Activated CD4-positive, alpha-beta T cell treated with anti-CD3 and anti-CD28 coated beads, Interleukin-2, Interleukin-6, amounts not matched to agents 100 ng/mL and 50 ng/mL, durations not matched to agents 16 hours and 8 hours (primary cell): ENCODE measurements around the gene C11orf91.
A peak's percentile ranks its signal among the peaks of the same experiment; 100 is the strongest.
"Not testable (repeated sequence)": the region's sequence is repeated elsewhere in the genome, so short reads cannot be mapped to it uniquely, and the experiment has no call there.

Experiments
- DNase-seq: peaks from one replicate; pipeline ENCODE4 v3.0.0-alpha.2; 2020

C11orf91 gene

DNA sequence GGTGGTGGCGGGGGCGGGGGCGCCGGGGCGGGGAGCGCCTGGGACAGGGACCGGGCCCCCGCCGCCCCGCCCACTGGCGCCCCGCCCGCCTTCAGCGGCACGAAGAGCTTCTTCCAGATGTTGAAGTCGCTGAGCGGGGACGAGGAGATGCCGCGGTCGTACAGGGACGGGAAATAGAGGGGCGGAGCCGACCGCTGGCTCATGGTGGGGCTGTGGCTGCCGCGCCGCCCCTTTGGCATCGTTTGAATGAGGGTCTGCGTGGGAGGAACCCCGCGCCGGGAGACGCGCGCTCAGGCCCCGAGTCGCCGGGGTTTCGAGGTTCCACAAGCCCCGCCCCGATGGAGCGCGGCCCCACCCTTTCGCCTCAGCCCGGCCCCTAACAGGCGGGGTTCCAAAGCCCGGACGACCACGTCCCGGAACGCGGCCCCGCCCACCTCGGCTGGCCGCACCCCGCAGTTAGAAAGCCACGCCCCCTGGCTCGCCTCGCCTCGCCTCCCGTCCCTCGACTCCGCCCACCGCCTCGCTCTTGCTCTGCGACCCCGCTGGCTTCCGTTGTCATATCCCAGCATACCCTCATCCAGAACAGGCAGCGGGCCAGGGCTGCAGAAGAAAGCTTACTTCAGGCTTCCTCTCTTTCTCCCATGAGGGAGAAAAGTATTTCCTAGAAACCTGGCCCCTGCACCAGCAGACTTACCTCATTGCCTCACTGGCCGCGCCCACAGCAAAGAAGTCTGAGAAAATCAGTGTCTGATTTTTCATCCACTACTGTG is at the start of gene C11orf91:
Gene C11orf91, minus strand, starts transcription at position 325 of the 770 bp plus-strand sequence. Its CDS starts 86 bp downstream, at position 239.
- peak; percentile 95 for DNase-seq

GRCh38 chr11:33747979-33748378 is 47.4 kb upstream of the C11orf91 start:
- DNase-seq, result no peak

GRCh38 chr11:33743291-33743690 is 42.7 kb upstream of the C11orf91 start:
- DNase-seq, result no peak

DNA sequence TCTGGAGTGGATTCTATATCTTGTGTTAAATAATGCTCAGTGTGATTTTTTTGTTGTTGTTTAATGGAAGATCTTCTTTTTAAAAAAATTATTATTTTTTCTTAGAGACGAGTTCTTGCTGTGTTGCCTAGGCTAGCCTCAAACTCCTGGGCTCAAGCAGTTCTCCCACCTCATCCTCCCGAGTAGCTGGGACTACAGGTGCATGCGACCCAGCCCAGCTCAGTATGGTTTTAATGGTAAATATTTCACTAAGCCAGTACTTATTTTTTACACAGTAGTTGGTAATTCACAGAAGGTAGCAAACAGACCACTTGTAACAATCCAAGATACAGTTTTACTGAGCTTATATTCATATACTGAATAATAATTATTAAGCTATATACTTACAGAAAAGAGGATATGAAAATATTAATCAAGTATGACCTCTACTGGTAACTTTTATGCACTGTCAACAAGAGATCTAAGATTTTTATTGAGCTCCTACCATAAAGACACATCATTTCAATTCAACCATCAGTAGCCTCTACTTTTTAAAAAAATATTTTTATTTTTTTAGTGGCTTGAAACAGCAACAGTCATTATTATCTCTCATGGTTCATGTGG is 41.7 kb upstream of the C11orf91 start:
- no peak for DNase-seq

GRCh38 chr11:33741806-33742205 is 41.2 kb upstream of the C11orf91 start:
- no peak for DNase-seq

DNA sequence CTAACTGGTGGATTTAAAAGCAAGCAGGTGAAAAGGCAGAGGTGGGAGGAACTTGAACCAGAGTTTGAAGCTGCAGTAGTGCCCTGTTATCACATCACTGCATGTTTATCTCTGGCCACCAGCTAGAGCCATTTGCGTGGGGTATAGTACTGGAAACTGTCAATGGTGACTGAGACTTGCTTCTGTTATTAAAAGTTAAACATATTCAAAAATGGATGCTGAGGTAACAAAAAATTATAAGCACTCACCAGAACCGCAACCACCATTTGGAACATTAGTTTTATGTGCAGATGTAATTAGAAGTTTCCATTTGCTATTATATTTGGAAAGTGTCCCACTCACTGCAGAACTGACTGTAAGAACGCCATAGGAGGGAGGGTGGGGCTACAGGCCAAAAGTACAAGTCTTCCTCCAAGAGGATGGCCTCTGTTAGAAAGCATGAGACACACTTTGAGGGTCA is 36.8 kb upstream of the C11orf91 start:
- DNase-seq, result no peak

DNA sequence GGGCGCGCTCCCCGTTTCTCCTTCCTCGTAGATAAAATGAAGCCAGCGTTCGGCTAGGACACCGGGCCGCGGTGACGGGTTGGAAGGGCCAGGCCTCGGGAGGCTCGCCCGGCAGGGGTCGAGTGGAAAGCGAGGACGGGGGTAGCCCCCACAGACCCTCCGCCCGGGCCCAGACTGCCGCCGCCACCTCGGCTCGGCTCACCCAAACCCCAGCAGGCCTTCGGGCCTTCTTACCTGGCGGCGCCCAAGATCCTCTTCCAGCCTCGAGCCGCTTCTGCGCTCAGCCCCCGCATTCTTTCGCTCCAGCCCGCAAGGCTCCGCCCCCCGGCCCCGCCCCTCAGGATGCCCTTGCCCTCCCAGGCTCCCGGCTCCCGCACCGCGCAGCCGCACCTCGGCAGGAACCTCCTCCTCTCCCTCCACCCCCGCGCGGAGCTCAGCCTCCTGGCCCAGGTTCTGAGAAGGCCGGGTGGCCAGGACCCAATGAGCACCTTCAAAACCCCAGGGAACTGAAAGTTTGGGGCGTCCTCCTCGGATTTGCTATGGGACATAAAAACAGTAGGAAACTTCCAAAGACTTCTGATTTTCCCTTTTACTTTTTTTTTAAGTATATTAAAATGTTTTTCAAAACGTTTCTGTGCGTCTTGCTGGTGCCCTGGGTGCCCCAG is 35.7 kb upstream of the C11orf91 start, which contains the start of gene CD59:
Gene CD59, minus strand, starts transcription at position 276 of the 665 bp plus-strand sequence. CDS start 13,978 bp downstream, outside the sequence.
- peak; percentile 92 for DNase-seq

- DNase-seq, result peak; percentile 72
Observed at GRCh38 chr11:33735271-33736147, 34.9 kb upstream of the C11orf91 start.

DNA sequence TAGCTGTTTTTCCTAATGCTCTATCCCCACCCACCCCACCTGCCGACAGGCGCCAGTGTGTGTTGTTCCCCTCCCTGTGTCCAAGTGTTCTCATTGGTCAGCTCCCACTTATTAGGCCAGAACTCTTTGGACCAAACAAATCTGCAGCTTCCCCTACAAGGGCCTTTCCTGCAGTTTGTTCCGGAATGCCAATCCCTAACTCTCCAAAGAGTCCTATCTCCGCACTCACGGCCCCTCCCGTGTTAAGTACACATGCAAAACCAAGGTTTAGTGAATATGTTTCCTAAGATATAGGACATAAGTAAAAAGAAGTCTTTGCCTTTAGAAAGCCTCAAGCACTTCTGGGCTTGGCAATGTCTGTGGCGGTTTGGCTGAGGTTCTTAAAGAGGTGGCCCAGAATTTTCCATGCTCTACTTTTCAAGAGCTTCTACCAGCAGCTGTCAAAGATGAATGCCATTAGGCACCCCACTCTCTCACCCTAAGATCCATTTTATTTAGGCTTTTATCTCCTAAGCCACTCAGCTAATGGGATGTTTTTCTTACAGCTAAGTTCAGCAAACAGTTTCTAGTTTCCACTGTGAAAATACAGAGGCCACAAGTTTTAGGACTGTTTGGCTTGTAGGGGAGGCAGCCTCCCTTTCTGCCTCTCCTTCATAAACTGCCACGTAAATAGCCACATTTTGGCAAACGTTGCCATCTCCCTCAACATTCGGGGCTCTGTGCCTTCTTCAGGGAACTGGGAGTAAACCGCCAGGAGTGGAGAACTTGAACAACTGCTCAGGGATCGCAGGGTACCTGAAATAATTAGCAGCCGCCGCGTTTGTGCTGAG is 34.0 kb upstream of the C11orf91 start:
- no peak for DNase-seq

GRCh38 chr11:33733980-33734379 is 33.4 kb upstream of the C11orf91 start:
- DNase-seq, result no peak

GRCh38 chr11:33731723-33732531 is 31.3 kb upstream of the C11orf91 start:
- peak; percentile 73 for DNase-seq

- no peak for DNase-seq
Observed at GRCh38 chr11:33730716-33731115, 30.1 kb upstream of the C11orf91 start.

- DNase-seq, result not testable (repeated sequence)
Observed at GRCh38 chr11:33729072-33729664, 28.5 kb upstream of the C11orf91 start.

DNA sequence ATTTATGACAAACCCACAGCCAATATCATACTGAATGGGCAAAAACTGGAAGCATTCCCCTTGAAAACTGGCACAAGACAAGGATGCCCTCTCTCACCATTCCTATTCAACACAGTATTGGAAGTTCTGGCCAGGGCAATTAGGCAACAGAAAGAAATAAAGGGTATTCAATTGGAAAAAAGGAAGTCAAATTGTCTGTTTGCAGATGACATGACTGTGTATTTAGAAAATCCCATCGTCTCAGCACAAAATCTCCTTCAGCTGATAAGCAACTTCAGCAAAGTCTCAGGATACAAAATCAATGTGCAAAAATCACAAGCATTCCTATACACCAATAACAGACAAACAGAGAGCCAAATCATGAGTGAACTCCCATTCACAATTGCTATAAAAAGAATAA is 26.9 kb upstream of the C11orf91 start:
- DNase-seq, result not testable (repeated sequence)

DNA sequence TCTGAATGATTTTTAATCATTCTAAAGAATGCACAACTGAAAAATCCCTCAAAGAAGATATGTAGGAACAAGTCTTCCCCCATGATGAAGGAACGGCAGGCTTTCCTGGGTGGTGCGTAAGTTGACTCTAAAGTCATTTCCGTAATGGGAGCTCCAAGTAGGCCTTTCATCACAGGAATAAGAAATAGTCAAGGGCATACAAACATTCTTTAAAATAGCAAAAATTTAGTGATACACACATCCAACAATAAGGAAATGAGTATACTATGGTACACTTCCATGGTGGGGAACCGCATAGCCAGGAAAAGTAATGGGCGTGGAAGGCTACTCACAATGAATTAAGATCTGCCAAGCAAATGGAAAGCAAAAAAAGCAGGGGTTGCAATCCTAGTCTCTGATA is 24.9 kb upstream of the C11orf91 start:
- DNase-seq, result no peak

DNA sequence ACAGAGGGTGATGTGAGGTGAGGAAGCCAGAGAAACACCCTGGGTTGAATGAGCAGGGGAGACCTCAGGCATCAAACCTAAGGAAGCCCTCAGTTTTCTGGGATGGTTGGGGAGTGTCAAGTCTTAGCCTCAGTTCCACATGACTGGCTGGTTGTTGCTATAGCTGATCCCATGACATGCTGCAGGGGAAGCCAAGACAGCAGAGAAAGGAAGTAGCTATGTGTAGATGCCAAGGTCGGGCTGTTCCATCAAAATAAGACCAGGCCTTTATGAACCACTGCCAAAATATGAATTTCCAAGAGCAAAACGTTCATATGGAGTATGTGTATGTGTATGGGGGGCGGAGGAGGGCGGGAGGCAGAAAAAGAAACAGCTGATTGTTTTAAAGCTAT is 24.0 kb upstream of the C11orf91 start:
- DNase-seq, result no peak

- peak; percentile 46 for DNase-seq
Observed at GRCh38 chr11:33723238-33723881, 22.7 kb upstream of the C11orf91 start.

DNA sequence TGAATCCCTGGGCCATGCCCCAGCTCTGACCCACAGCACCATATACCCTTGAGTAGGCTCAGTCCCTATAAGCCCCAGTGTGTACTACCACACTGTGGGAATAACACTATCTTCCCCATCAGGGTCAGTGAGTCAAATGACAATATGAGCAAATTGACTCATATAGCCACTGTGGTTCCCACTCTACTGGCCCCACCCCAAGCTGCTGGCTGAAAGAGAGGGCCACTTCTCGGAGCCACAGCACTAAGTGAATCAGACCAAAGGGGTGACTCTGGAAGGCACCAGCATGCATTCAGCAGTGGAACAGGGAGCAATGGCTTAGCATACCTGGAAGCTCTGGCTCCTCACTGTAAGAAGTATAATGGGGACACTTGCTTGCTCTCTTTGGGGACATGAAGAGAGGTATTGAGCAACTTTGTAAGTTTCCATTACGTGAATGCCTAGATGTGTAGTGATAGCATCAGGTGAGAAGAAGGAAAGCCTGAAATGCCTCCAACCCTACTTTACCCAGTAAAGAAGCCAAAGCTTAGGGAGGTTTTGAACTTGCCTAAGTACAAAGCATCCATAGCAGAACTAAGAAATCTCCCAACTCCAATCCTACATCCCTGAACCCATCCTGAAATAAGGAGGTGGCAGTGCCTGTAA is 22.1 kb upstream of the C11orf91 start:
- peak; percentile 88 for DNase-seq

DNA sequence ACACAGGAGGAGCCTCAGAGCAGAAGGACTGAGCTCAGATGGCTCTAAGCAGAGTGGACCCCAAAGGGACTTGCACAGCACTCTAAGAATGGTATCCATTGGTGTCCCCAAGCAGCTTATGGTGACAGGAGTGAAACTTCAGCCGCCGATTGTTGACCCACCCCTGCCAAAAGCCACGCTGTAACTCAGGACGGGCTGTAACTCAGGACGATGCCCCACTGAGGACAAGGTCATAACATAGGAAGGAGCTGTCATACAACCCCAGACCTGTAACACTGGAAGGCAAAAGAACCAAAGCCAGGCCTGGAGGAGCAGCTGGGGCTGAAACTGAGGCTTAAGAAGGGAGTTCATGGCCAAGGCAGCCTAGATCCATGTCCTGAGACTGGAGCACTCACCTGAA is 21.4 kb upstream of the C11orf91 start:
- DNase-seq, result no peak
